Activated naive CD8-positive, alpha-beta T cell (primary cell): ENCODE results near the gene ZCCHC7.

Source experiments
- H3K27ac Mint-ChIP-seq: one replicate; pipeline ENCODE4 v1.8.0; 2021; ENCODE audit warnings: mixed read lengths
- H3K27me3 Mint-ChIP-seq: one replicate; pipeline ENCODE4 v1.8.0; 2021; ENCODE audit warnings: mixed read lengths
- H3K36me3 Mint-ChIP-seq: one replicate; pipeline ENCODE4 v1.8.0; 2021; ENCODE audit warnings: mixed read lengths
- H3K4me1 Mint-ChIP-seq: one replicate; pipeline ENCODE4 v1.8.0; 2021; ENCODE audit warnings: low read depth, mixed read lengths
- H3K4me3 Mint-ChIP-seq: one replicate; pipeline ENCODE4 v1.8.0; 2021; ENCODE audit warnings: mild to moderate bottlenecking, mixed read lengths
- H3K9me3 Mint-ChIP-seq: one replicate; pipeline ENCODE4 v1.8.0; 2021; ENCODE audit warnings: low read depth, mixed read lengths

Gene ZCCHC7

GRCh38 chr9:37372839-37373238, 252.5 kb downstream of the ZCCHC7 start:
- Mint-ChIP-seq H3K27me3 (peaks cover 10% of the 10 kb centered on the region), H3K4me3 (no peak overlapping the region), H3K4me1 (peaks cover 8% of the 10 kb centered on the region), H3K9me3 (no peaks in the 10 kb centered on the region), H3K36me3 (no peaks in the 10 kb centered on the region), H3K27ac (no peak overlapping the region)

- Mint-ChIP-seq H3K27me3 (peaks cover 10% of the 10 kb centered on the region), H3K4me3 (no peak overlapping the region), H3K27ac (no peak overlapping the region), H3K36me3 (no peaks in the 10 kb centered on the region), H3K9me3 (no peaks in the 10 kb centered on the region), H3K4me1 (peaks cover 8% of the 10 kb centered on the region)
These were observed 253.2 kb downstream of the ZCCHC7 start for GRCh38 chr9:37373621-37374020.

- H3K4me3 Mint-ChIP-seq: no peak overlapping the region
- H3K4me1 Mint-ChIP-seq: peaks cover 8% of the 10 kb centered on the region
- H3K27me3 Mint-ChIP-seq: peaks cover 10% of the 10 kb centered on the region
- H3K9me3 Mint-ChIP-seq: no peaks in the 10 kb centered on the region
- H3K36me3 Mint-ChIP-seq: no peaks in the 10 kb centered on the region
- no peak overlapping the region for H3K27ac Mint-ChIP-seq
These were observed 254.5 kb downstream of the ZCCHC7 start for GRCh38 chr9:37374892-37375291.

GRCh38 chr9:37377688-37378612, 257.6 kb downstream of the ZCCHC7 start:
- Mint-ChIP-seq H3K4me1 (peaks cover 5% of the 10 kb centered on the region), H3K9me3 (no peaks in the 10 kb centered on the region), H3K4me3 (no peak overlapping the region), H3K27ac (no peak overlapping the region), H3K36me3 (peaks cover 4% of the 10 kb centered on the region), H3K27me3 (peaks cover 10% of the 10 kb centered on the region)

- Mint-ChIP-seq H3K36me3 (peaks cover 4% of the 10 kb centered on the region), H3K27me3 (peaks cover 10% of the 10 kb centered on the region), H3K9me3 (no peaks in the 10 kb centered on the region), H3K27ac (no peak overlapping the region), H3K4me1 (peaks cover 5% of the 10 kb centered on the region), H3K4me3 (no peak overlapping the region)
These were observed 258.2 kb downstream of the ZCCHC7 start for GRCh38 chr9:37378613-37379004.

GRCh38 chr9:37379835-37380234, 259.5 kb downstream of the ZCCHC7 start:
- H3K27me3 Mint-ChIP-seq: peaks cover 9% of the 10 kb centered on the region
- H3K36me3 Mint-ChIP-seq: peaks cover 4% of the 10 kb centered on the region
- no peaks in the 10 kb centered on the region for H3K9me3 Mint-ChIP-seq
- H3K4me3 Mint-ChIP-seq: no peak overlapping the region
- peaks cover 3% of the 10 kb centered on the region for H3K4me1 Mint-ChIP-seq
- no peak overlapping the region for H3K27ac Mint-ChIP-seq

GRCh38 chr9:37380570-37380969, 260.2 kb downstream of the ZCCHC7 start:
- H3K4me1 Mint-ChIP-seq: no peaks in the 10 kb centered on the region
- H3K36me3 Mint-ChIP-seq: peaks cover 4% of the 10 kb centered on the region
- H3K27ac Mint-ChIP-seq: no peak overlapping the region
- no peaks in the 10 kb centered on the region for H3K9me3 Mint-ChIP-seq
- no peak overlapping the region for H3K4me3 Mint-ChIP-seq
- peaks cover 8% of the 10 kb centered on the region for H3K27me3 Mint-ChIP-seq

GRCh38 chr9:37381094-37381741, 260.8 kb downstream of the ZCCHC7 start:
- no peak overlapping the region for H3K27ac Mint-ChIP-seq
- no peaks in the 10 kb centered on the region for H3K4me1 Mint-ChIP-seq
- H3K9me3 Mint-ChIP-seq: no peaks in the 10 kb centered on the region
- H3K4me3 Mint-ChIP-seq: no peak overlapping the region
- H3K36me3 Mint-ChIP-seq: peaks cover 4% of the 10 kb centered on the region
- H3K27me3 Mint-ChIP-seq: peaks cover 8% of the 10 kb centered on the region

- H3K27me3 Mint-ChIP-seq: peaks cover 2% of the 10 kb centered on the region
- no peak overlapping the region for H3K27ac Mint-ChIP-seq
- H3K4me3 Mint-ChIP-seq: no peak overlapping the region
- H3K4me1 Mint-ChIP-seq: no peaks in the 10 kb centered on the region
- peaks cover 4% of the 10 kb centered on the region for H3K36me3 Mint-ChIP-seq
- no peaks in the 10 kb centered on the region for H3K9me3 Mint-ChIP-seq
These were observed 262.0 kb downstream of the ZCCHC7 start for GRCh38 chr9:37382161-37382981.

- Mint-ChIP-seq H3K4me3 (no peak overlapping the region), H3K36me3 (peaks cover 4% of the 10 kb centered on the region), H3K9me3 (no peaks in the 10 kb centered on the region), H3K4me1 (no peaks in the 10 kb centered on the region), H3K27ac (no peak overlapping the region), H3K27me3 (no peaks in the 10 kb centered on the region)
These were observed 262.6 kb downstream of the ZCCHC7 start for GRCh38 chr9:37382982-37383357.

- Mint-ChIP-seq H3K4me3 (no peak overlapping the region), H3K4me1 (no peaks in the 10 kb centered on the region), H3K27me3 (no peaks in the 10 kb centered on the region), H3K9me3 (no peaks in the 10 kb centered on the region), H3K36me3 (peaks cover 4% of the 10 kb centered on the region), H3K27ac (no peak overlapping the region)
These were observed 263.0 kb downstream of the ZCCHC7 start for GRCh38 chr9:37383393-37383792.

GRCh38 chr9:37383876-37384746, 263.7 kb downstream of the ZCCHC7 start:
- Mint-ChIP-seq H3K4me3 (no peak overlapping the region), H3K4me1 (no peaks in the 10 kb centered on the region), H3K27ac (no peak overlapping the region), H3K27me3 (no peaks in the 10 kb centered on the region), H3K36me3 (peaks cover 4% of the 10 kb centered on the region), H3K9me3 (no peaks in the 10 kb centered on the region)

- Mint-ChIP-seq H3K36me3 (peaks cover 4% of the 10 kb centered on the region), H3K27me3 (no peaks in the 10 kb centered on the region), H3K27ac (no peak overlapping the region), H3K9me3 (no peaks in the 10 kb centered on the region), H3K4me1 (no peaks in the 10 kb centered on the region), H3K4me3 (no peak overlapping the region)
These were observed 264.9 kb downstream of the ZCCHC7 start for GRCh38 chr9:37385286-37385685.

GRCh38 chr9:37386988-37387387, 266.6 kb downstream of the ZCCHC7 start:
- Mint-ChIP-seq H3K4me3 (no peak overlapping the region), H3K9me3 (no peaks in the 10 kb centered on the region), H3K36me3 (peaks cover 3% of the 10 kb centered on the region), H3K27me3 (no peaks in the 10 kb centered on the region), H3K4me1 (no peaks in the 10 kb centered on the region), H3K27ac (no peak overlapping the region)
